Measurements from ENCODE around the gene MAP6. TPM values are rescaled to one million over a fixed set of nuclear protein-coding genes. Genes with fewer than 3 reads are reported as not detected.

Gene MAP6
- total RNA-seq, 1 donor from 2014 or later: 30.5 TPM

DNA sequence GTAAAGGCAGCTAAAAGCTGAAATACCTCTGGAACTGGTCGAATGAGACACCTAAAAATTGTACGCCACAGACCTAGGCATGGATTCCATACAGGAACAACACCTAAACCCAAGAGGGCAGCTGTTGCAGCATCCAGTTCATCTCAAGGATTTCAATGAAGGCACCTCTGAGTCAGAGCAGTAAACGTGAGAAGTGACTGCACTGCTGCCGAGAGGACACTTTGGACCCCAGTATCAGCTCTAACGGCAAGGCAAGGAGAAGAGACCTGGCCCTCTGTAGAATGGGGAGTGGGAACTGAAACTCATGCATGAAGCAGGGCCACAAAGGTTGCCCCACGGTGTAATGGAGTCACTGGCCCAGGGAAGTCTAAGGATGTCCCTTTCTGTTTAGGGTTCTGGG, 23.9 kb downstream of the MAP6 start:
- no peak for DNase-seq (ENCODE audit: extremely low spot score, unreplicated experiment)
- H3K27me3 Mint-ChIP-seq: peaks cover 3% of the 10 kb centered on the region
- H3K36me3 Mint-ChIP-seq: no peaks in the 10 kb centered on the region
- H3K4me3 Mint-ChIP-seq: no peak overlapping the region
- H3K9me3 Mint-ChIP-seq: no peaks in the 10 kb centered on the region
- H3K27ac Mint-ChIP-seq: no peak overlapping the region
- peaks cover 6% of the 10 kb centered on the region for H3K4me1 Mint-ChIP-seq (ENCODE audit: unreplicated experiment)
- TF ChIP-seq, protein P1, sequence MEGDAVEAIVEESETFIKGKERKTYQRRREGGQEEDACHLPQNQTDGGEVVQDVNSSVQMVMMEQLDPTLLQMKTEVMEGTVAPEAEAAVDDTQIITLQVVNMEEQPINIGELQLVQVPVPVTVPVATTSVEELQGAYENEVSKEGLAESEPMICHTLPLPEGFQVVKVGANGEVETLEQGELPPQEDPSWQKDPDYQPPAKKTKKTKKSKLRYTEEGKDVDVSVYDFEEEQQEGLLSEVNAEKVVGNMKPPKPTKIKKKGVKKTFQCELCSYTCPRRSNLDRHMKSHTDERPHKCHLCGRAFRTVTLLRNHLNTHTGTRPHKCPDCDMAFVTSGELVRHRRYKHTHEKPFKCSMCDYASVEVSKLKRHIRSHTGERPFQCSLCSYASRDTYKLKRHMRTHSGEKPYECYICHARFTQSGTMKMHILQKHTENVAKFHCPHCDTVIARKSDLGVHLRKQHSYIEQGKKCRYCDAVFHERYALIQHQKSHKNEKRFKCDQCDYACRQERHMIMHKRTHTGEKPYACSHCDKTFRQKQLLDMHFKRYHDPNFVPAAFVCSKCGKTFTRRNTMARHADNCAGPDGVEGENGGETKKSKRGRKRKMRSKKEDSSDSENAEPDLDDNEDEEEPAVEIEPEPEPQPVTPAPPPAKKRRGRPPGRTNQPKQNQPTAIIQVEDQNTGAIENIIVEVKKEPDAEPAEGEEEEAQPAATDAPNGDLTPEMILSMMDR (conservative IDR thresholded peaks at IDR 0.05): no peak

DNA sequence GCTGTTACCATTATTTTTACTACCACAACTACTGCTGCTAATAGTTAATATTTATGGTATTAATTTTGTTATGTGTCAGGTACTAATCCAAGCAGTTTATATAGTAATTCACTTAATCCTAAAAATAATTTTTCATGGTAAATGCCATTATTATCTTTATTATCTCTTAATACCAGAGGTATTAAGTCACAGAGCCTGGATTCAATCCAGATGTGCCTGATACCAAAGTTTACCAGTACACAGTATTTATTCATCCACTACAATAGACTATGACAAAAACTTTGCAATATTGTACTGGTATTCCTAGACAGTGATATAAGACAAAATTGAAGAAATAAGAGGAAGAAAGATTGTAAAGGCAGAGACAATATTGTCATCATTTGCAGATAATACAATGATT, 24.5 kb downstream of the MAP6 start:
- Mint-ChIP-seq H3K9me3 (no peaks in the 10 kb centered on the region), H3K27me3 (peaks cover 3% of the 10 kb centered on the region), H3K4me3 (no peak overlapping the region), H3K4me1 (ENCODE audit: unreplicated experiment) (peaks cover 11% of the 10 kb centered on the region), H3K36me3 (no peaks in the 10 kb centered on the region), H3K27ac (no peak overlapping the region)
- TF ChIP-seq, protein P1 (conservative IDR thresholded peaks at IDR 0.05): no peak
- no peak for DNase-seq (ENCODE audit: extremely low spot score, unreplicated experiment)

- Mint-ChIP-seq H3K4me1 (ENCODE audit: unreplicated experiment) (peaks cover 13% of the 10 kb centered on the region), H3K27me3 (peaks cover 3% of the 10 kb centered on the region), H3K36me3 (no peaks in the 10 kb centered on the region), H3K4me3 (no peak overlapping the region), H3K27ac (no peak overlapping the region), H3K9me3 (no peaks in the 10 kb centered on the region)
- no peak for DNase-seq (ENCODE audit: extremely low spot score, unreplicated experiment)
- TF ChIP-seq, protein P1 (conservative IDR thresholded peaks at IDR 0.05): no peak
Observed at GRCh38 chr11:75642402-75643113, 26.3 kb downstream of the MAP6 start.

GRCh38 chr11:75639762-75640181, 29.1 kb downstream of the MAP6 start:
- Mint-ChIP-seq H3K4me1 (ENCODE audit: unreplicated experiment) (peaks cover 16% of the 10 kb centered on the region), H3K4me3 (no peak overlapping the region), H3K27ac (no peak overlapping the region)

DNA sequence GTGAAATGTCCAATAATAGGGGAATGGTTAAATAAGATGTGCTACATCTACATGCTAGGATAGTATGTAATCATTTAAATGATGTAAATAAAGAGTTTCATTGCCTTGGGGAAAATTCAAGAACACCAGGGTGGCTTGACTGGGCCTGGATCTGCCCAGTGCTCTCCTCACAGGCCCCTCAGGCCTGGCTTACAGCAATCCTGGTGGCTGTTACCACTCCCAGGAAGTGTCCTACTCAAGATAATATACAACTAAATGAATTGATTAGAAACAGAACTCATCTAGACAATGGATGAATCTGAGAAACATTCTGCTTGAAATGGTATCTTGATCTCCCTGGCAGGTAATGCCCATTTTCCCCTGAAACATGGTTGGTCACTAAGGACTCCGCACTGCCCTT, 30.8 kb downstream of the MAP6 start:
- no peak overlapping the region for H3K27ac Mint-ChIP-seq
- no peak overlapping the region for H3K4me3 Mint-ChIP-seq
- H3K9me3 Mint-ChIP-seq: no peaks in the 10 kb centered on the region
- peaks cover 12% of the 10 kb centered on the region for H3K27me3 Mint-ChIP-seq
- peaks cover 25% of the 10 kb centered on the region for H3K4me1 Mint-ChIP-seq (ENCODE audit: unreplicated experiment)
- H3K36me3 Mint-ChIP-seq: no peaks in the 10 kb centered on the region
- TF ChIP-seq, protein P1 (conservative IDR thresholded peaks at IDR 0.05): no peak
- no peak for DNase-seq (ENCODE audit: extremely low spot score, unreplicated experiment)

More at GRCh38 chr11:75639762-75640181, 29.1 kb downstream of the MAP6 start:
- Mint-ChIP-seq H3K9me3 (no peaks in the 10 kb centered on the region), H3K27me3 (peaks cover 5% of the 10 kb centered on the region), H3K36me3 (no peaks in the 10 kb centered on the region)
- DNase-seq (ENCODE audit: extremely low spot score, unreplicated experiment): no peak
- TF ChIP-seq, protein P1 (conservative IDR thresholded peaks at IDR 0.05): no peak

Data from type B pancreatic cell (in vitro differentiated cells).